OCI-LY1 (cell line): ENCODE measurements around the gene SLC31A2.
"Not testable (repeated sequence)": the region's sequence is repeated elsewhere in the genome, so short reads cannot be mapped to it uniquely, and the experiment has no call there.

Source experiments
- H2AFZ ChIP-seq: fragments of 200-600 bp; sonication (generic), shearing (Covaris generic); 2 replicates; pipeline ENCODE4 v1.6.0; 2014; ENCODE audit warnings: antibody characterized with exemption, mild to moderate bottlenecking, low read length
- H3F3A ChIP-seq: fragments of 200-600 bp; sonication (generic), shearing (Covaris generic); 2 replicates; pipeline ENCODE4 v1.6.0; 2014; ENCODE audit warnings: mild to moderate bottlenecking, antibody characterized with exemption, low read length, moderate library complexity; ENCODE audit not compliant: insufficient read depth
- H3K27ac ChIP-seq: fragments of 200-600 bp; sonication (generic); 2 replicates; pipeline ENCODE4 v1.5.1; 2014; ENCODE audit warnings: low read length, mixed run types, mild to moderate bottlenecking, low read depth; ENCODE audit not compliant: poor library complexity, severe bottlenecking
- H3K27me3 ChIP-seq: fragments of 200-600 bp; sonication (generic); 2 replicates; pipeline ENCODE4 v1.6.0; 2014; ENCODE audit warnings: antibody characterized with exemption, mild to moderate bottlenecking, low read length, moderate library complexity; ENCODE audit not compliant: insufficient read depth
- H3K36me3 ChIP-seq: fragments of 200-600 bp; sonication (generic); 2 replicates; pipeline ENCODE4 v1.6.1; 2014; ENCODE audit warnings: mild to moderate bottlenecking, antibody characterized with exemption, low read length, moderate library complexity, mixed read lengths; ENCODE audit not compliant: insufficient read depth
- H3K4me1 ChIP-seq: fragments of 200-600 bp; sonication (generic); 2 replicates; pipeline ENCODE4 v1.5.1; 2014; ENCODE audit warnings: mild to moderate bottlenecking, low read length, moderate library complexity; ENCODE audit not compliant: insufficient read depth, severe bottlenecking
- H3K4me2 ChIP-seq: fragments of 200-600 bp; sonication (generic), shearing (Covaris generic); 2 replicates; pipeline ENCODE4 v1.6.1; 2014; ENCODE audit warnings: low read length
- H3K4me3 ChIP-seq: fragments of 200-600 bp; sonication (generic); 2 replicates; pipeline ENCODE4 v1.5.1; 2014; ENCODE audit warnings: low read length, low read depth, mild to moderate bottlenecking, mixed read lengths; ENCODE audit not compliant: poor library complexity, severe bottlenecking
- H3K79me2 ChIP-seq: fragments of 200-600 bp; shearing (Covaris generic); 2 replicates; pipeline ENCODE4 v1.6.1; 2016; ENCODE audit warnings: mixed run types, low read length, mixed read lengths; ENCODE audit not compliant: insufficient read depth
- H3K9ac ChIP-seq: fragments of 200-600 bp; sonication (generic), shearing (Covaris generic); 2 replicates; pipeline ENCODE4 v1.6.1; 2014; ENCODE audit warnings: mild to moderate bottlenecking, low read length, mixed read lengths
- H3K9me2 ChIP-seq: fragments of 200-600 bp; sonication (generic), shearing (Covaris generic); 2 replicates; pipeline ENCODE4 v1.6.1; 2014; ENCODE audit warnings: low read depth, mild to moderate bottlenecking, low read length, mixed read lengths
- H3K9me3 ChIP-seq: fragments of 200-600 bp; shearing (Covaris generic); 2 replicates; pipeline ENCODE4 v1.6.1; 2014; ENCODE audit warnings: low read length, mixed read lengths
- H4K20me1 ChIP-seq: fragments of 200-600 bp; sonication (generic), shearing (Covaris generic); 2 replicates; pipeline ENCODE4 v1.6.0; 2016; ENCODE audit warnings: mild to moderate bottlenecking, low read length; ENCODE audit not compliant: insufficient read depth
- CTCF ChIP-seq: fragments of 200-600 bp; sonication (generic), shearing (Covaris generic); IDR thresholded peaks from 2 replicates; pipeline ENCODE4 v1.5.1; 2017; ENCODE audit warnings: mild to moderate bottlenecking, antibody characterized with exemption, low read length, moderate library complexity, mixed read lengths
- EZH2 ChIP-seq: fragments of 200-600 bp; sonication (generic), shearing (Covaris generic); IDR thresholded peaks from 2 replicates; pipeline ENCODE4 v1.8.0; 2017; ENCODE audit warnings: borderline replicate concordance, mixed run types, mild to moderate bottlenecking, antibody characterized with exemption, low read length, moderate library complexity, mixed read lengths

The SLC31A2 gene

GRCh38 chr9:113143432-113144227, 7.2 kb upstream of the SLC31A2 start:
- H2AFZ ChIP-seq = no peak overlapping the region
- H3K9me3 ChIP-seq = no peaks in the 10 kb centered on the region
- H4K20me1 ChIP-seq = no peaks in the 10 kb centered on the region
- no peak overlapping the region for H3K27ac ChIP-seq
- H3K27me3 ChIP-seq = no peaks in the 10 kb centered on the region; the same call in 1 of the 2 replicates
- H3K36me3 ChIP-seq = no peaks in the 10 kb centered on the region
- no peak overlapping the region for H3K4me3 ChIP-seq
- H3K9ac ChIP-seq = no peak overlapping the region
- no peak for TF ChIP-seq EZH2
- TF ChIP-seq CTCF = no peak
- no peaks in the 10 kb centered on the region for H3F3A ChIP-seq
- no peak overlapping the region for H3K4me2 ChIP-seq
- H3K4me1 ChIP-seq = no peaks in the 10 kb centered on the region
- no peaks in the 10 kb centered on the region for H3K9me2 ChIP-seq
- no peaks in the 10 kb centered on the region for H3K79me2 ChIP-seq

GRCh38 chr9:113148372-113148705, 2.5 kb upstream of the SLC31A2 start:
- H3F3A ChIP-seq = no peaks in the 10 kb centered on the region
- H3K27ac ChIP-seq = no peak overlapping the region
- no peaks in the 10 kb centered on the region for H3K27me3 ChIP-seq
- no peak overlapping the region for H2AFZ ChIP-seq
- H3K9ac ChIP-seq = no peak overlapping the region
- H4K20me1 ChIP-seq = no peaks in the 10 kb centered on the region
- H3K9me3 ChIP-seq = no peaks in the 10 kb centered on the region
- peaks cover 8% of the 10 kb centered on the region for H3K4me1 ChIP-seq
- H3K4me2 ChIP-seq = no peak overlapping the region
- H3K36me3 ChIP-seq = no peaks in the 10 kb centered on the region
- H3K4me3 ChIP-seq = no peak overlapping the region
- H3K9me2 ChIP-seq = no peaks in the 10 kb centered on the region
- no peak for TF ChIP-seq EZH2
- TF ChIP-seq CTCF = no peak
- no peaks in the 10 kb centered on the region for H3K79me2 ChIP-seq

GRCh38 chr9:113148781-113149510, 1.9 kb upstream of the SLC31A2 start:
- Histone ChIP-seq H3K27me3 (no peaks in the 10 kb centered on the region), H3K4me1 (peaks cover 8% of the 10 kb centered on the region), H3K36me3 (no peaks in the 10 kb centered on the region), H3K4me3 (no peak overlapping the region), H4K20me1 (no peaks in the 10 kb centered on the region), H2AFZ (no peak overlapping the region), H3K4me2 (no peak overlapping the region), H3F3A (no peaks in the 10 kb centered on the region), H3K9me2 (no peaks in the 10 kb centered on the region), H3K27ac (no peak overlapping the region), H3K9me3 (no peaks in the 10 kb centered on the region), H3K9ac (no peak overlapping the region), H3K79me2 (no peaks in the 10 kb centered on the region)
- TF ChIP-seq EZH2 (no peak), CTCF (no peak)

- H3K36me3 ChIP-seq, H3K4me3 ChIP-seq, H3K27me3 ChIP-seq, H3K4me1 ChIP-seq, H2AFZ ChIP-seq, H3K27ac ChIP-seq, H3K79me2 ChIP-seq, H4K20me1 ChIP-seq, H3K9me3 ChIP-seq, H3F3A ChIP-seq, H3K4me2 ChIP-seq, H3K9me2 ChIP-seq, H3K9ac ChIP-seq: not testable (repeated sequence)
Measured at GRCh38 chr9:113149561-113149960, 1.2 kb upstream of the SLC31A2 start.
